A549 treated with CpdA at 1 μM for 4 hours (cell line): ENCODE results near the gene DDX21. TPM values are rescaled to one million over a fixed set of nuclear protein-coding genes. Genes with fewer than 3 reads are reported as not detected.

Source experiments
- total RNA-seq: library from RNA; stranded (reverse); fragments of 200-300 nt; extraction: Qiagen RNA extraction; gene quantifications from 5 replicates; pipeline ENCODE4 v1.2.3, GENCODE V29; 2022; ENCODE audit warnings: low read depth

The DDX21 gene
- total RNA-seq, result 124 to 191 TPM (median 134 TPM) in 5 replicates

GRCh38 chr10:68955832-68956532 lies at the start of gene DDX21:
Gene DDX21 (plus strand): TSS chr10:68956170. CDS start chr10:68956226, 56 bp downstream.

GRCh38 chr10:68988530-68989316 lies 32.8 kb downstream of the DDX21 start, which contains the start of gene KIFBP:
Gene KIFBP (plus strand): TSS chr10:68988803. CDS start chr10:68988833, 30 bp downstream.

Other genes with a start within 250 kb of the DDX21 start
- 64.1 to 102 TPM (median 68.8 TPM) in 5 replicates for gene CCAR1, start 234.9 kb upstream of the DDX21 start, total RNA-seq
- gene STOX1, start 128.6 kb upstream of the DDX21 start, total RNA-seq, result 0.74 to 1.1 TPM (median 0.86 TPM) in 5 replicates
- 32.2 to 46.7 TPM (median 35.3 TPM) in 5 replicates for gene DDX50, start 54.9 kb upstream of the DDX21 start, total RNA-seq
- 36.0 to 42.6 TPM (median 38.7 TPM) in 5 replicates for gene KIFBP, start 32.6 kb downstream of the DDX21 start, total RNA-seq
- 53.6 to 76.5 TPM (median 57.6 TPM) in 5 replicates for gene SRGN, start 131.9 kb downstream of the DDX21 start, total RNA-seq
- 47.4 to 78.3 TPM (median 51.6 TPM) in 5 replicates for gene VPS26A, start 168.0 kb downstream of the DDX21 start, total RNA-seq
- gene SUPV3L1, start 224.1 kb downstream of the DDX21 start, total RNA-seq, result 35.4 to 39.2 TPM (median 37.9 TPM) in 5 replicates